NCI-H187 (cell line): ENCODE data around the gene PCMT1.
"Not testable (repeated sequence)": the region's sequence is repeated elsewhere in the genome, so short reads cannot be mapped to it uniquely, and the experiment has no call there.

Source experiments
- DNase-seq, 2 experiments: peaks; one replicate each; lab custom pipeline; 2025; lab: John Stamatoyannopoulos, UW

PCMT1 gene

DNA sequence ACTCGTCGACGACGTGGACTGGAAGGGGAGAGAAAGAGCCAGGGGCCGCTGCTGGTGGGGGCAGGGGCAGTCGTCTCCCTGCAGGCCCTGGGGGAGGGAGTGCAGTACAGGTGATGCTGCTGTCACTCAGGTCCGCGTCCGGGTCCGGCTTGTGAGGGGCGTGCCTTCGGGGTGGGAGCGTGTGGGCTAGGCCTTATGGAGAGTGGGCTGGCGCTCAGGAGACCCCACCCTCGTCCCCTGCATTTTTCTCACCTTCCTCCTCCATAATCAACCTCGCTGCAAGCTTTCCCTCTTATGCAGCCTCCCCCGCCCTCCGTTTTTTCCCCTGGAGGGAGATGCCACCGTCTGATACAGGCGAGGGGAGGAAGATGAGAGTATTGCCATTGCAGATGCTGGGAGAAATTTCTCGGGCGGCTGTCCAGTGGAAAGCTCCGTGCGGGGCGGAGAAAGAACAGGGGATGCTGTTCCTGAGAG lies 632 bp downstream of the PCMT1 start:
- peak in 1 of 2 experiments; percentile 52 for DNase-seq

DNA sequence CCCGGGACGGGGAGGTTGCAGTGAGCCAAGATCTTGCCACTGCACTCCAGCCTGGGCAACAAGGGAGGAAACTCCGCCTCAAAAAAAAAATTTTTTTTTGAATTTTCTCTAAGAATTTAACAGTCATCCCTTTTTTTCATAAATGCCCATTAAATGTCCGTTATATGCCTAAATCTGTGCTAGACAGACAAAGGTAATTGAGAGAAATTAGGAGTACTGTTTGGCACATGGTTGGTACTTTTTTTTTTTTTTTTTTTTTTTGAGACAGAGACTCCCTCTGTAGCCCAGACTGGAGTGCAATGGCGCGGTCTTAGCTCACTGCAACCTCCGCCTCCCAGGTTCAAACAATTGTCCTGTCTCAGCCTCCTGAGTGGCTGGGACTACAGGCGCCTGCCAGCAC lies 1.7 kb downstream of the PCMT1 start:
- DNase-seq, result no peak

- DNase-seq, result not testable (repeated sequence)
Observed at GRCh38 chr6:149751920-149752319, 2.4 kb downstream of the PCMT1 start.

DNA sequence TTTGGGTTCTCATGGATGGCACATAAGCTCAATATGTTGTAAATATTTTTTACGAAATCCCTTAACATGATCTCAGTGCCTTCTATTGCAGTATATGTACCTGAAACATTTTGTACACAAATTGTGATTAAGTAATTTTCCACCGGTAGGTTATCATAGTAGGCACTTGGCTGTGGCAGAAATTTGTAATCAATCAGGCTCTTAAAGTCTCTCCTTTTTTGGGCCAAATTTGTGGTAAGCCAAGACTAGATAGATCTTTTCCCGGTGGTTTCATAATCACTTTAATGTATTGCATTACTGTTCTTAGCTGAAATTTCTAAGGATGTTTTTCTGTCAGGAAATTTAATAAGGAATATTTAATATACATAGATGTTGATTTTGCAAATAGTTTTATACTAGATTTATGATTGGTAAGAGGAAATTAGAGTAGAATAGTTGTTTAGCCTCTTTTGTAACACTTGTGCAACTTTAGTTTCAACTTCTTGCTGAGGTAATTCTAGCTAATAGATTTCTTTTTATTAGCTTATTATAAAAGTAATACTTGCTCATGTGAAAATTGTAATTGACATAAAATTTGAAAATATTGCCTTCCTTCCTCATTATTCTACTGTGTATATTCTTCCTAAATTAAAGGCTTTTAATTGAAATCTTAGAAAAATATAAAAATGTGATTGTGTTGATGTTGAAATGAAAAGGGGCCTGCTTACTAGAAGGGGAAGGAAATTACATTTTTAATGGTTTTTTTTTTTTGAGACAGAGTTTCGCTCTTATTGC lies 3.2 kb downstream of the PCMT1 start:
- DNase-seq, result no peak

DNA sequence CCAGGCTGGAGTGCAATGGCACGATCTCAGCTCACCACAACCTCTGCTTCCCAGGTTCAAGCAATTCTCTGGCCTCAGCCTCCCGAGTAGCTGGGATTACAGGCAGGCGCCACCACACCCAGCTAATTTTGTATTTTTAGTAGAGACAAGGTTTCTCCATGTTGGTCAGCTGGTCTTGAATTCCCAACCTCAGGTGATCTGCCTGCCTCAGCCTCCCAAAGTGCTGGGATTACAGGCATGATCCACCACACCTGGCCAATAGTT lies 3.8 kb downstream of the PCMT1 start:
- DNase-seq, result not testable (repeated sequence)

DNA sequence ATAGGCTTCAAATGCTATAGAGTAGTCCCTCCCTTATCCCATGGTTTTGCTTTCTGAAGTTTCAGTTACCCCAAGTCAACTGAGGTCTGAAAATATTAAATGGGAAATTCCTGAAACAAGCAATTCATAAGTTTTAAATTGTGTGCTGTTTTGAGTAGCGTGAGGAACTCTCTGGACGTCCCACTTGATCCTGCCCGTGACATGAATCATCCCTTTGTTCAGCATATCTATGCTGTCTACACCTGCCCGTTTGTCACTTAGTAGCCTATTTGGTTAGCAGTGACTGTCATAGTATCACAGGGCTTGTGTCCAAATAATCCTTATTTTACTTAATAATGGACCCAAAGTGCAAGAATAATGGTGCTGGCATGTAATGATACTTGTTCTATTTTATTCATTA lies 5.0 kb downstream of the PCMT1 start:
- DNase-seq, result no peak

DNA sequence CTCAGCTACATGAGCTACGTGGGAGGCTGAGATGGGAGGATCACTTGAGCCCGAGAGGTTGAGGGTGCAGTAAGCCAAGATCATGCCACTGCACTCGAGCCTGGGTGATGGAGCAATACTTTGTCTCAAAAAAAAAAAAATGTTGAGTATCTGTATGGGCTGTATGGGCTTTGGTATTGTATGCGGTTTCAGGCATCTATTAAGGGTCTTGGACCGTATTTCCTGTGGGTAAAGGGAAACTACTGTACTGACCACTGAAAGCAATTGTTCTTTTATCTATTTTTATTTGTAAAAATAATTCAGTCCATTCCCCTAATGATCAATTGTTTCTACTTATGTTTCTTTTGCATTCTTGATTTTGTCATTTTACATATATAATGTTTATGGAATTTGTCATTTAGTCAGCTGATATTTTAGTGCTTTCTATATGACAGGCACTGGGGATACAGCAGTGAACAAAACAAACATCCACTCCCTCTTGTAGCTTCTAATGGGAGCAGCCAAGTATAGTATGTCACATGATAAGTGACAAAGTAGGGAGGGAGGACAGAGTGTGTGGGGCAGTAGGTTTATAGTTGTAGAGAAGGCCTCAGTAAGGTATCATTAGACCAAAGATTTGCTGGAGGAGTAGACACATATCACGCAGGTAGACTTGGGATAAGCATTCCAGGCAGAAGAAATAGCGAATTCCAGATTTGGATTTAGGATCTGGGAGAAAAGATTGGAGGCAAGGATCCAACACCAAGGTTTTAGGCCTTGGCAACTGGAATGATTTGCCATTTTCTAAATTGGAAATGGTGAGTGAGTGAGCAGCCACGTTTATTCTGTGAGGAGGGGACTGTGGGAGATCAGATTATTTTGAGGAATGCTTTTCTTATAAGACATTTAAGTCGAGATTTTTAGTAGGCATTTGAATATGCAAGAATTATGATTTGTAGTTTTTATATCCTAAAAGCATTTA lies 6.0 kb downstream of the PCMT1 start:
- no peak for DNase-seq

DNA sequence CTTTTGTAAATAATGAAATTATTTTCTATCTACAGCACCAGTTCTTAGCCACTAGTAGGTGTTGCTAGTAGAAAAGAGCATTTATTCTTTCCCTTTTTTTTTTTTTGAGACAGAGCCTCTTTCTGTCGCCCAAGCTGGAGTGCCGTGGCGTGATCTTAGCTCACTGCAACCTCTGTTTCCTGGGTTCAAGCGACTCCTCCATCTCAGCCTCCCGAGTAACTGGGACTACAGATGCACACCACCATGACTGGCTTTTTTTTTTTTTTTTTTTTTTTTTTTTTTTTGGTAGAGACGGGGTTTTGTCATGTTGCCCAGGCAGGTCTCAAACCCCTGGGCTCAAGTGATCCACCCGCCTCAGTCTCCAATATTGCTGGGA lies 6.7 kb downstream of the PCMT1 start:
- no peak for DNase-seq

- no peak for DNase-seq
Observed at GRCh38 chr6:149761438-149761837, 11.9 kb downstream of the PCMT1 start.

GRCh38 chr6:149763866-149764265 lies 14.3 kb downstream of the PCMT1 start:
- no peak for DNase-seq

- DNase-seq, result no peak
Observed at GRCh38 chr6:149766156-149766769, 16.7 kb downstream of the PCMT1 start.

DNA sequence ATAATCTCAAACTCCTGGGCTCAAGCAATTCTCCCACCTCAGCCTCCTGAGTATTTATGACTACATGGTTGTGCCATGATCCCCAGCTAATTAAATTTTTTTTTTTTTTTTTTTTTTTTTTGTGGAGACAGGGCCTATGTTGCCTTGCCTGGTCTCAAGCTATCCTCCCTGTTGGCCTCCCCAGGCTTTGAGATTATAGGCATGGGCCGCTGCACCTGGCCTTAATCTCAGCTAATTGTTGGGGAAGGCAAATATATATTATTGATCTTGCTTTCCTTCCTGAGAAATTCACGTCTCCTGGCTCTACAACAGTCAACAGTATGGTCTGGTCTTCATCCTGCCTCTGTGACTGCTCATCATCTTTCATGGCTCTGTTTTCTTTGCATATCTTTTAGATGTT lies 20.1 kb downstream of the PCMT1 start:
- no peak for DNase-seq

- DNase-seq, result no peak
Observed at GRCh38 chr6:149771185-149771584, 21.6 kb downstream of the PCMT1 start.

- DNase-seq, result no peak
Observed at GRCh38 chr6:149771925-149772324, 22.4 kb downstream of the PCMT1 start.

- DNase-seq, result no peak
Observed at GRCh38 chr6:149777624-149778023, 28.1 kb downstream of the PCMT1 start.

DNA sequence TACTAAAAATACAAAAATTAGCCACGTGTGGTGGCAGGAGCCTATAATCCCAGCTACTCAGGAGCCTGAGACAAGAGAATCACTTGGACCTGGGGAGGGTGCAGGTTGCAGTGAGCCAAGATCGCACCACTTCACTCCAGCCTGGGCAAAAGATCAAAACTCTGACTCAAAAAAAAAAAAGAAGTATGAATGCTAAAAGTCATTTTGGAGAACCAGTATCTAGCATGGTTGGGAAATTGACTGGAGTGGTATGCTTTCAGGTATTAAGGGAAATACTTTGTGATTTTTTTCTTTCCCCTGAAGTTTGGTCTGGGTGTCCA lies 30.1 kb downstream of the PCMT1 start:
- no peak for DNase-seq

DNA sequence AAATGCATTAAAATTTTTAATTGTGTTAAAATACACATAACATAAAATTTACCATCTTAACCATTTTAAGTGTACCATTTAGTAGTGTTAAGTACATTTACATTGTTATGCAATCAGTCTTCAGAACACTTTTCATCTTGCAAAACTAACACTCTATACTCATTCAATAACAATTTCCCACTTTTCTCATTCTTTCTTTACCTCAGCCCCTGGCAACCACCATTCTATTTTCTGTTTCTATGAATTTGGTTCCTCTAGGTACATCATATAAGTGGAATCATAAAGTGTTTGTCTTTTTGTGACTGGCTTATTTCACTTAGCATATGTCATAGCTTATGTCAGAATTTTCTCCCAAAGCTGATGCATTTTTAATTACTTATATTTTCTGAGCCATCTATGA lies 32.2 kb downstream of the PCMT1 start:
- DNase-seq, result no peak

DNA sequence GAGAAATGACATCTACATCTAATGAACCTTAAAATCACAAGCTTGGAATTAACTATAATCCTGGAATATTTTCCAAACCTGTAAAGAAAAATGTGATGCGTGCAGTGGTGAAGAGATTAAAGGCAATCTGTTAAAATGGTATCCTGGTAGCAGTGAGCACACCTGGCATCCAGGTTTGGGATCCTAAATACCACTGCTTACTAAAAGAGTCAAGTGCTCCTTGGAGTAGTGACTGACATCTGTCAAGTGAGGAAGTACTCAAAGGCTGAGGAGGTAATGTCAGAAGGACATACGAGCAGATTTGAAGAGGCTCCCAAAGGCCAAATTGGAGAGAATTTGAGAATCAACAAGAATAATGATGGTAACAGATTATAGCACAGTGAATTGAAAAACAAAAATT lies 32.8 kb downstream of the PCMT1 start:
- no peak for DNase-seq

DNA sequence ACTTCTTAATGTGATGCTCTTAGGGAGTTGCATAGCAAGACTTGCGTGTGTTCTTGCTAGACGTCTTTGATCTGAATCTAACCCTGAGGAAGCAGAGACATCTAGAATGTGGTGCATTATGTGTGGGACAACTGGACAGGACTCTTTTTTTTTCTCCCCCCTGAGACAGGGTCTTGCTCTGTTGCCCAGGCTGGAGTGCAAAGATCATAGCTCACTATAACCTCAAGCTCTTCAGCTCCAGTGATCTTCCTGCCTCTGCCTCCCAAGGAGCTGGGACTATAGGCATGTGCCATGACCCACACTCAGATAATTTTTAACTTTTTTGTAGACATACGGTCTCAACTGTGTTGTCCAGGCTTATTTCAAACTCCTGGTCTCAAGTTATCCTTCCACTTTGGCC lies 34.0 kb downstream of the PCMT1 start:
- DNase-seq, result no peak

GRCh38 chr6:149806127-149806526 lies 56.6 kb downstream of the PCMT1 start:
- DNase-seq, result no peak

DNA sequence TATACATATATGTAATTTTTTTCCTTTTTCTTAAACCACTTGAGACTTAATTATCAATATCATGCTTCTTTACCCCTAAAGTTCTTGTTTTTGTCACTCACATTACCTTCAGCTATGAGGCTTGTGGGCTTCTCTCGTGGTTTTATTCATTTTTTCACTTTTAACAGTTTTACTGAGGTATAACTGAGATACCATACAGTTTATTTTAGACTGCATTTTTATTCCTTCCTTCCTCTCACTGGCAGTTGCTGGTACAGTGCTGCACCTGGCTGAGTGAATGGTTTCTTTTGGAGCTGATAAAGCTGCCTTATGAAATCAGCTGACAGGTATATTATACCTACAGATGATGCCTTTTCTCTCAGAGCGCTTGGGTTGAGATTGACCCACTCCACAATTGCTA lies 60.3 kb downstream of the PCMT1 start:
- no peak for DNase-seq

GRCh38 chr6:149813351-149813750 lies 63.8 kb downstream of the PCMT1 start:
- no peak for DNase-seq

- no peak for DNase-seq
Observed at GRCh38 chr6:149815788-149816187, 66.2 kb downstream of the PCMT1 start.
